ENCODE results near the gene SLC2A6. TPM values are rescaled to one million over a fixed set of nuclear protein-coding genes. Genes with fewer than 3 reads are reported as not detected.

Gene SLC2A6
- total RNA-seq, 4 donors from 2014 or later, result 0.29 to 3.7 (median 0.49) TPM

DNA sequence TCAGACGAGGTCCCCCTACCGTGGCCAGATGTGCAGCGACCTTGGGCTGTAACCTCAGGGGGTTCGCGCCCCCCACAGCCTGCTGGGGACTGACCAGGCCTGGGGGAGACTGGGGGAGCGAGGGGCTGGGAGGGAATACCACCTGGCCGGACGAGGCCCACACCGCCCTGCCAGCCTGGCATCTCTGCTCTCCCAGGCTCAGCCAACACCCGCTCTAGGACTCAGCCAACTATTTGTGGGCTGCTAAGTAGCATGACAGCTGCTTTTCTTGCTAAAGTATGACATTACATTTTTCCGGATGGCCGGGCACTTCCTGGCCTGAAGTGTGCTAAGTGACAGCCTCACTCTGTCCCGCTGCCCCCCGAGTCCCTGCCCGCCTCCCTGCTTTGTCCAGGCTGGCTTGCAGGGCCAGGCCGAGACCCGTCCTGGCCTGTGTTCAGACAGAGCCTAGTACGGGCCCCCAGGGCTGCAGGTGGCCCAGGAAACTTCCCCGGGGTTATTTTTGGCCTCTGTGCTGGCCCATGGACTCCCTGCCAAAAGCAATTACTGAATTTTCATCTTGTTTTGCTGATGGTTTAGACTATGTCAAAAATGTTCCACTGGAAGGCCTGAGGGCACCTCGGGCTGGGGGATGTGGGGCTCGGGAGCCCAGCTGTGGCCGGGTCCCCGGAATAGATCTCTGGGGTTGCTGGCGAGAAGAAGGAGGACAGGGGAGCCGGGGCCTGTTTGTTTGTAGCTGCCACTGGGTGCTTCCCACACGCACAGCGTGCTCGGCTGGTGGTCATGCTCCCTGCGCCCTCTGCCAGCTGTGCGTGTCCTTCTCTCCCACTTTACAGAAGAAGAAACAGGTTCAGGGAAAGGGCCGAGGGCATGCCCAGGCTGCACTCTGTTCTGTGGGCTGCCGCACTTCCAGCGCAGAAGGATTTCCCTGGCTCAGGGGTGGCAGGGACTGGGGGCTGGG lies 13.4 kb upstream of the SLC2A6 start:
- Histone ChIP-seq H3K36me3 (no peaks in the 10 kb centered on the region), H3K27ac (no peak overlapping the region), H3K4me3 (no peak overlapping the region), H3K4me1 (peaks cover 11% of the 10 kb centered on the region), H3K27me3 (peaks cover 38% of the 10 kb centered on the region), H3K9me3 (no peaks in the 10 kb centered on the region)
- no peak for TF ChIP-seq EP300 (IDR thresholded peaks at IDR 0.05)
- TF ChIP-seq, protein P1, sequence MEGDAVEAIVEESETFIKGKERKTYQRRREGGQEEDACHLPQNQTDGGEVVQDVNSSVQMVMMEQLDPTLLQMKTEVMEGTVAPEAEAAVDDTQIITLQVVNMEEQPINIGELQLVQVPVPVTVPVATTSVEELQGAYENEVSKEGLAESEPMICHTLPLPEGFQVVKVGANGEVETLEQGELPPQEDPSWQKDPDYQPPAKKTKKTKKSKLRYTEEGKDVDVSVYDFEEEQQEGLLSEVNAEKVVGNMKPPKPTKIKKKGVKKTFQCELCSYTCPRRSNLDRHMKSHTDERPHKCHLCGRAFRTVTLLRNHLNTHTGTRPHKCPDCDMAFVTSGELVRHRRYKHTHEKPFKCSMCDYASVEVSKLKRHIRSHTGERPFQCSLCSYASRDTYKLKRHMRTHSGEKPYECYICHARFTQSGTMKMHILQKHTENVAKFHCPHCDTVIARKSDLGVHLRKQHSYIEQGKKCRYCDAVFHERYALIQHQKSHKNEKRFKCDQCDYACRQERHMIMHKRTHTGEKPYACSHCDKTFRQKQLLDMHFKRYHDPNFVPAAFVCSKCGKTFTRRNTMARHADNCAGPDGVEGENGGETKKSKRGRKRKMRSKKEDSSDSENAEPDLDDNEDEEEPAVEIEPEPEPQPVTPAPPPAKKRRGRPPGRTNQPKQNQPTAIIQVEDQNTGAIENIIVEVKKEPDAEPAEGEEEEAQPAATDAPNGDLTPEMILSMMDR (IDR thresholded peaks at IDR 0.05), result no peak
- 67% methylated on average over 6 of the region's 33 CpGs for WGBS
- DNase-seq (ENCODE audit: low spot score in 2 of 2), result no peak

DNA sequence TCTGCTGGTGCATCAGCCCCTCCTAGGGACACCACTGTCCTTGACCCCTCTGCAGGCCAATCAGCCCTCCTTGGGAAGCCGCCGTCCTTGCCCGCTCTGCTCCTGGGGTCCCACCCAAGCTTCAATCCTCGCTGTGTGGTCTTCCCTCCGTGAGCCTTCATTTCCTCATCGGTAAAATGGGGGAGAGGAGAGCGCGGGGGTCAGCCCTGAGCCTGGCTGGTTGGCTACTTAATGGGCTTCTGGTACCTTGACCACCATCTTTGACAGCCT lies 12.7 kb upstream of the SLC2A6 start:
- no peak overlapping the region for H3K27ac ChIP-seq
- peaks cover 11% of the 10 kb centered on the region for H3K4me1 ChIP-seq

DNA sequence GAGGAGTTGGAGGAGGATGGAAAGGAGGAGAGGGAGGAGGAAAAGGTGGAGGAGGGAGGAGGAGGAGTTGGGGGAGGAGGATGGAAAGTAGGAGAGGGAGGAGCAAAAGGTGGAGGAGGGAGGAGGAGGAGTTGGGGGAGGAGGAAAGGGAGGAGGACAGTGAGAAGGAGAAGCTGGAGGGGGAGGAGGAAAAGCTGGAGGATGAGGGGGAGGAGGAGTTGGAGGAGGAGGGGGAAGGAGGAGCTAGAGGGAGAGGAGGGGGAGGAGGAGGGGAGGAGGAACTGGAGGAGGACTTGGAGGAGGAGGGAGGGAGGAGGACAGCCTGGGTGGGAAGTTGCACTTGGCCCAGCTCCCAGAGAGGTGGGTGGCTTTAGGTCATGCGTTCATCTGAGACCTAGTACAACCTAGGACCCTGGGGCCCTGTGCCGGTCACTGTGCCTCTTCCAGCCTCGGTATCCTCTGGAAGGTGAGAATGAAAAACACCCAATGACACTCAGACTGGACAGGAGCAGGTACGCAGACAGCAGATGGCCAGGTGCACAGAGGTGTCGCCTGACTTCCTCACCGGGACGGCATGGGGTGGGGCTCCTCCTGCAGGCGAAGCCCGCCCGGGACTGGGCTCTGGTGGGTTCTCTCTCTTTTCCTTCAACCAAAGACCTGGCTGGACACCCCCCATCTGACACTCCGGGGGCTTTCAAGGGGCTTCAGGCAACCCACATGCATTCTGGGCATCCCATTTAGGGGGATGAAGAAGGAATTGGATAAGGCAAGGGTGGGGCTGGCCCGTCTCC lies 12.2 kb upstream of the SLC2A6 start:
- 37% methylated on average over 3 of the region's 12 CpGs for WGBS
- Histone ChIP-seq H3K36me3 (no peaks in the 10 kb centered on the region), H3K9me3 (no peaks in the 10 kb centered on the region), H3K4me1 (peaks cover 11% of the 10 kb centered on the region), H3K27me3 (peaks cover 25% of the 10 kb centered on the region), H3K4me3 (no peak overlapping the region), H3K27ac (no peak overlapping the region)
- no peak for DNase-seq (ENCODE audit: low spot score in 2 of 2)
- no peak for TF ChIP-seq EP300 (IDR thresholded peaks at IDR 0.05)
- TF ChIP-seq, protein P1 (IDR thresholded peaks at IDR 0.05), result no peak
- TF ChIP-seq POLR2AphosphoS5 (IDR thresholded peaks at IDR 0.05), result no peak
- no peak for TF ChIP-seq POLR2A (IDR thresholded peaks at IDR 0.05)

More for the DNA sequence above, 12.7 kb upstream of the SLC2A6 start:
- 92% methylated on average over 8 of the region's 8 CpGs for WGBS
- Histone ChIP-seq H3K27me3 (peaks cover 31% of the 10 kb centered on the region), H3K9me3 (no peaks in the 10 kb centered on the region), H3K36me3 (no peaks in the 10 kb centered on the region), H3K4me3 (no peak overlapping the region)
- no peak for DNase-seq (ENCODE audit: low spot score in 2 of 2)
- TF ChIP-seq EP300 (IDR thresholded peaks at IDR 0.05) (no peak), POLR2AphosphoS5 (IDR thresholded peaks at IDR 0.05) (no peak)
- TF ChIP-seq, protein P1 (IDR thresholded peaks at IDR 0.05), result no peak

DNA sequence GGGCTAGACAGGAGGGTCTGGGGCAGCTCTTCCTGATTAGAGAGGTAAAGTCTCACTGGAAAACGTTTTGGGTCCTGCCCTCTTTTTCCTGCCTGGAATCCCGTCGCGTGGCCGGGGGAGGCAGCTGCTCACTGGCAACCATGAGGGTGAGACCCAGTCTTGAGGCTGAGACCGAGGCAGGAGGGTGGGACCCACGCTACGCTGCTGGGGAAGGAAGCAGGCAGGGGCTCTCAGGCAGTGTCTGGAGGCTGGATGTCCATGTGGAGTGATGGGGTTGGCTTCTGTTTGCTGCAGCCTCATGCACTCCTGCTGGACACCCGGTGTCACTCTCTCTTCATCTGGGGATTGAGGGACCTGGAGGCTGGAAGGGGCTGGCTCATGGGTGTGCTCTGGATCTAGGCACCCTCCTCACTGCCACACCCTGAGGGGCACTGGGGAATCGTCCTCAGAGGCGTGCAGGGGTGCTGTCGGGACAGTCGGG lies 11.3 kb upstream of the SLC2A6 start:
- WGBS, result 59% methylated on average over 11 of the region's 13 CpGs

More for the DNA sequence above, 11.3 kb upstream of the SLC2A6 start:
- H3K27ac ChIP-seq, result no peak overlapping the region
- TF ChIP-seq, protein P1 (IDR thresholded peaks at IDR 0.05), result no peak
- no peak for TF ChIP-seq EP300 (IDR thresholded peaks at IDR 0.05)
- TF ChIP-seq POLR2AphosphoS5 (IDR thresholded peaks at IDR 0.05), result no peak
- TF ChIP-seq POLR2A (IDR thresholded peaks at IDR 0.05), result no peak
- no peak overlapping the region for H3K4me3 ChIP-seq
- DNase-seq (ENCODE audit: low spot score in 2 of 2), result no peak
- no peaks in the 10 kb centered on the region for H3K9me3 ChIP-seq
- H3K36me3 ChIP-seq, result no peaks in the 10 kb centered on the region
- H3K27me3 ChIP-seq, result peaks cover 23% of the 10 kb centered on the region
- H3K4me1 ChIP-seq, result peaks cover 11% of the 10 kb centered on the region
